GM13976 (cell line): ENCODE data around the gene PRR16.

Source experiments
- DNase-seq: peaks from one replicate; pipeline ENCODE4 v3.0.0; 2012; ENCODE audit warnings: low spot score
- in situ Hi-C: fragments of 300-500 bp; cut with MboI; formaldehyde crosslinking; loops from one replicate; pipeline ENCODE4 v1.12.0; 2022; ENCODE audit warnings: low sequenced_read_pairs, mixed read lengths, inconsistent platforms; ENCODE audit not compliant: unreplicated experiment
- TF ChIP-seq, protein P1 (sequence below): IDR thresholded peaks from 2 replicates; pipeline ENCODE4 v1.5.1; 2012; ENCODE audit warnings: borderline replicate concordance, mild to moderate bottlenecking; ENCODE audit not compliant: insufficient read depth; ENCODE audit errors: extremely low read depth, missing control alignments, control extremely low read depth

PRR16 gene

DNA sequence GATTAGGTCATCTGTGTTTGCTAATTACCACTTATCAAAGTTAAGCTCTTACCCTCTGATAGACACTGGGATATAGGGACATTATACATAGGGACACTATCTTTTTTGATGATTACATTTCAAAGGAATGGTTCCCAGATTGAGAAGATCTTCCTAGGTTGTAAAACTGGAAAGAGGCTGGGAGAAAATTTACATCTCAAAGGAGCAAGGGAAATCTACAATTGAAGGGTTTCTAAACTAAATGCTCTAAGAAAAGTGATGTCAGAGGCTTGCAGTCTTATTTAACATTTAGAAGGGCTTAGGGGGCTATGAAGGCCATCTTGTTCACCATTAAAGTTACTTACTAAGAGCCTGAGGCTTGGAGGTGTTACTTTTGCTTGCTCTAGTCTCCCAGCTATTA lies 242.8 kb downstream of the PRR16 start:
- no peak for DNase-seq
- in situ Hi-C loops, result no loop called here
- TF ChIP-seq, protein P1, sequence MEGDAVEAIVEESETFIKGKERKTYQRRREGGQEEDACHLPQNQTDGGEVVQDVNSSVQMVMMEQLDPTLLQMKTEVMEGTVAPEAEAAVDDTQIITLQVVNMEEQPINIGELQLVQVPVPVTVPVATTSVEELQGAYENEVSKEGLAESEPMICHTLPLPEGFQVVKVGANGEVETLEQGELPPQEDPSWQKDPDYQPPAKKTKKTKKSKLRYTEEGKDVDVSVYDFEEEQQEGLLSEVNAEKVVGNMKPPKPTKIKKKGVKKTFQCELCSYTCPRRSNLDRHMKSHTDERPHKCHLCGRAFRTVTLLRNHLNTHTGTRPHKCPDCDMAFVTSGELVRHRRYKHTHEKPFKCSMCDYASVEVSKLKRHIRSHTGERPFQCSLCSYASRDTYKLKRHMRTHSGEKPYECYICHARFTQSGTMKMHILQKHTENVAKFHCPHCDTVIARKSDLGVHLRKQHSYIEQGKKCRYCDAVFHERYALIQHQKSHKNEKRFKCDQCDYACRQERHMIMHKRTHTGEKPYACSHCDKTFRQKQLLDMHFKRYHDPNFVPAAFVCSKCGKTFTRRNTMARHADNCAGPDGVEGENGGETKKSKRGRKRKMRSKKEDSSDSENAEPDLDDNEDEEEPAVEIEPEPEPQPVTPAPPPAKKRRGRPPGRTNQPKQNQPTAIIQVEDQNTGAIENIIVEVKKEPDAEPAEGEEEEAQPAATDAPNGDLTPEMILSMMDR, result no peak

DNA sequence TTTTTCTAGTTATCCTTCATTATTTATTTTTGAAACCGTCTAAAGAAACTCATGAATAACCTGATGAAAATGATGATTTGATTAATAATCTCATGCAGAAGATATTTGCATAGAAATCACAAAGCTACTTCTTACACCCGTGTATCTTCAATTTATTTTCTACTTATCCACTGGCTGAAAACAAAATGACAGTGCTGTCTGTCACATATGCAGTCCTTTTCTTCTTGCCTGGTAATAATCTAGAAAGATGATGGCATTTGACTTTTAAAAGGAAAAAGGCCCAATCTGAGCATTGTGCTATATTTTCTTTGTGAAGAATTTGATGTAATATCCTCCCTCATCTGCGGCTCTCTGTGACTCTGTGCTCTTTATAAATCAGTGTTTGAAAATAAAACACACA lies 253.3 kb downstream of the PRR16 start:
- TF ChIP-seq, protein P1, result no peak
- in situ Hi-C loops, result no loop called here

DNA sequence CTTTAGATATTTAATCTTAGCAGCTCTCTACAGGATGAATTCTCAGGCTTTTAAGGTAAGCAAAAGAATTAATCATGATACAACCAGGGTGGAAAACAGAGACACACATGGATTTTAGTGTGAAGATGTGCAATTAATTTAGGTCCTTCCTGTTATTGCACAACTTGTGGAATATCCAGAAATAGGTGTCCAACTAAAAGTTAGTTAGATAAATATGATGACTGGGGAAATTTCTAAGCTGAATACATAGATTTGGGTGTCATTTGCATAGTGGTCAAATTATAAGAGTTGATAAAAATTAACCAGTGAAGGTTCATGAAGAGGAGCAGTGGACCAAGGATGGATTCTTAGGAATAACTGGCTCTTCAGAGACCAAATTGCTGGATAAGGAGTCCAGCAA lies 266.1 kb downstream of the PRR16 start:
- no peak for DNase-seq
- TF ChIP-seq, protein P1, result no peak
- in situ Hi-C loops, result no loop called here

More for the DNA sequence above, 253.3 kb downstream of the PRR16 start:
- no peak for DNase-seq

DNA sequence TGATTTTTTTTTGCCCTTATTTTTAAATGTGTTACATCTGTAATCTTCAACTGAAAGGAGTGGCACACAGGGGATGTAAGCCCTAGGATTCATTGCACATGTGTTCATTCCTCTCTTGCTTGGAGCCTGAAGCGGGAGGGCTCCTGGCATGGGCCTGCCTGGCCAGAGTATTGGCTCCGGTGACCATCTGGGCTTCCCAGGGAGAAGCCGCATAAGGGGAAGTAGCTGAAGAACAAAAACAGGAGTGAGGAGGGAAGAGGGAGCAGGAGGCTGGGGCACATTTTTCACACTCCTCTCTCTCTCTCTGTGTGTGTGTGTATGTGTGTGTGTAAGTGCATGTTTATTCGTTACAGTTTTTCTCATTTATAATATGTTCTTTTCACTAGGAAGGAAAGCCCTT lies 269.9 kb downstream of the PRR16 start:
- TF ChIP-seq, protein P1, result no peak
- in situ Hi-C loops, result no loop called here

DNA sequence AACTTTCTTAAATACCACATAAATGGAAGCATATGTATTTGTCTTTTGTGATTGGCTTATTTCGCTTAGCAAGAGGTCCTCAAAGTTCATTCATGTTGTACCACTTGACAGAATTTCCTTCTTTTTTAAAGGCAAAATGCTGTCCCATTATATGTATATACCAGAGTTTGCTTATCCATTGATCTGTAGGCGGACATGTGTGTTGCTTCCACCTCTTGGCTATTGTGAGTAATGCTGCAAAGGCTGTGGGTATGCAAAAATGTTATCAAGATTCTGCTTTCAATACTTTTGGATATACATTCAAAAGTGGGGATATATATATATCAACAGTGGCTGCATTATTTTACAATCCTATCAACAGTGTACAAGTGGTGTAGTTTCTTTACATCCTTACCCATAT lies 271.0 kb downstream of the PRR16 start:
- DNase-seq, result no peak
- TF ChIP-seq, protein P1, result no peak
- in situ Hi-C loops, result no loop called here

More for the DNA sequence above, 269.9 kb downstream of the PRR16 start:
- no peak for DNase-seq
